Kidney epithelial cell (primary cell): ENCODE data around the gene CRB1. TPM values are rescaled to one million over a fixed set of nuclear protein-coding genes. Genes with fewer than 3 reads are reported as not detected.

Experiments
- DNase-seq: peaks from one replicate; pipeline ENCODE4 v3.0.0-alpha.2; 2010; ENCODE audit warnings: low read depth
- H3K27me3 ChIP-seq: 2 replicates; pipeline ENCODE4 v1.6.0; 2011; ENCODE audit warnings: low read length; ENCODE audit not compliant: control insufficient read depth, insufficient read depth
- H3K36me3 ChIP-seq: 2 replicates; pipeline ENCODE4 v1.5.1; 2011; ENCODE audit warnings: low read length; ENCODE audit not compliant: control insufficient read depth, insufficient read depth
- H3K4me3 ChIP-seq: 2 replicates; pipeline ENCODE4 v1.5.1; 2011; ENCODE audit warnings: low read depth, mild to moderate bottlenecking, control low read depth, low read length
- total RNA-seq: library from RNA; depleted of rRNA; stranded (reverse); fragments of >200 nt; gene quantifications from 2 replicates; pipeline ENCODE4 v1.2.3, GENCODE V29; 2015
- TF ChIP-seq, protein P1 (sequence below): IDR thresholded peaks from 2 replicates; pipeline ENCODE4 v1.5.1; 2011; ENCODE audit warnings: mild to moderate bottlenecking, moderate library complexity, low read length, control low read depth, inconsistent platforms; ENCODE audit not compliant: insufficient read depth, poor library complexity, severe bottlenecking

CRB1 gene
- total RNA-seq, 1 donor from 2014 or later: 0.33 TPM

DNA sequence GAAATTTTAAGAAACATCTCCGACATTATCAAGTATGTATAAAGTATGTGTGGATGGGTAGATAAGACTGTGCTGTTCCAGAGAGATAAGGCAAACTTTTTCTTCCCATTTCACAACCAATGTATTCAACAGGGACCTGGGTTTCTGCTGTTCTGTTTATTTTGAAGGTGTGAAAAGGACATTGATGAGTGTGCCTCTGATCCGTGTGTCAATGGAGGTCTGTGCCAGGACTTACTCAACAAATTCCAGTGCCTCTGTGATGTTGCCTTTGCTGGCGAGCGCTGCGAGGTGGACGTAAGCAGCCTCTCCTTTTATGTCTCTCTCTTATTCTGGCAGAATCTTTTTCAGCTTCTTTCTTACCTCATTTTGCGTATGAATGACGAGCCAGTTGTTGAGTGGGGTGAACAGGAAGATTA, 174.0 kb downstream of the CRB1 start:
- TF ChIP-seq, protein P1, sequence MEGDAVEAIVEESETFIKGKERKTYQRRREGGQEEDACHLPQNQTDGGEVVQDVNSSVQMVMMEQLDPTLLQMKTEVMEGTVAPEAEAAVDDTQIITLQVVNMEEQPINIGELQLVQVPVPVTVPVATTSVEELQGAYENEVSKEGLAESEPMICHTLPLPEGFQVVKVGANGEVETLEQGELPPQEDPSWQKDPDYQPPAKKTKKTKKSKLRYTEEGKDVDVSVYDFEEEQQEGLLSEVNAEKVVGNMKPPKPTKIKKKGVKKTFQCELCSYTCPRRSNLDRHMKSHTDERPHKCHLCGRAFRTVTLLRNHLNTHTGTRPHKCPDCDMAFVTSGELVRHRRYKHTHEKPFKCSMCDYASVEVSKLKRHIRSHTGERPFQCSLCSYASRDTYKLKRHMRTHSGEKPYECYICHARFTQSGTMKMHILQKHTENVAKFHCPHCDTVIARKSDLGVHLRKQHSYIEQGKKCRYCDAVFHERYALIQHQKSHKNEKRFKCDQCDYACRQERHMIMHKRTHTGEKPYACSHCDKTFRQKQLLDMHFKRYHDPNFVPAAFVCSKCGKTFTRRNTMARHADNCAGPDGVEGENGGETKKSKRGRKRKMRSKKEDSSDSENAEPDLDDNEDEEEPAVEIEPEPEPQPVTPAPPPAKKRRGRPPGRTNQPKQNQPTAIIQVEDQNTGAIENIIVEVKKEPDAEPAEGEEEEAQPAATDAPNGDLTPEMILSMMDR: no peak
- no peak for DNase-seq
- Histone ChIP-seq H3K4me3 (no peak overlapping the region), H3K36me3 (no peaks in the 10 kb centered on the region), H3K27me3 (no peaks in the 10 kb centered on the region)

DNA sequence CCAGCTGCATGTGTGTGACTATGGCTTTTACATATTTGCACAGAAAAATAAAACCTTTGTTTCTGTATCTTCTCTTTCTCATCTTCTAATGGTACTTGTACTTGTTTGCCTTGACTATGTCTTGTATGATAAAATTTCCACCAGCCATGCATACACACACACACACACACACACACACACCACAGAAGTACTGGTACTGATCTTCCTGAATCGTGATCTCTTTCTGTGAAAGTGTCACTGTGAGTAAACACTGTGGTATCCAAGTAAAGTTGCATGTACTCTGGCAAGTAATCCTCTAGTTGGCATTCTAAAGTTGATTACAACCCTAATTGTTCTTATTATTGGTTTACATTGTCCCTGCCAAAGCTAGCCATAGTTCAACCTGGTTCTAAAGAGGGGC, 176.7 kb downstream of the CRB1 start:
- DNase-seq: no peak
- TF ChIP-seq, protein P1: no peak
- no peaks in the 10 kb centered on the region for H3K36me3 ChIP-seq

DNA sequence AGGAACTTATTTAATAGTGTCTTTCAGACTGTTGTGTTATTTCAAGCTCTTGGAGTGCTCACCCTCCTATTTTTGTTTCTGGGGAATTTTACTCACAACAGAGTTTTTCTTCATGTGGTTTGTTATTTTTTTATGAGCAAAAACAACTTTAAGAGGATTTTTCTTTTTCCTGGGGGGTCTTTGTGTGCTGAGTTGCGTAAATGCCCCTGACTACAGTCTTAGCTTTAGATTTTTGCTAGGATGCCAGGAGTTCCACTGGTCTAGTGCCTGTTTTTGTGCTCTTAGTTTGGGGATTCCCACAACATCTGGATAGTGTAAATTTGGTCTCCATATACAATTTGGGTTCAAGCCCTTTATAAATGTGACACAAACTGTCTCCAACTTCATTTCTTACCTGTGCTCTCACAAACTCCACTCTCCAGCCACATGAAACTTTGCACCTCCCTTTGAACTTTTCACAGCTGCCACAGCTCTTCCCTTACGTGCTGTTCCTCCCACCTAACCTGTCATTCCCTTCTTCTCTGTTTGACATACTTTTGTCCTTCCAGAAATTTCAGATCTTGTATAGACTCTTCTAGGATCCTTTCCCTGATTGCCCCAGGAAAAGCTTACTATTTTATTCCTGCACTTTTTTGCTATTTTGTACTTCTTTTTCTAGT, 180.2 kb downstream of the CRB1 start:
- H3K36me3 ChIP-seq: no peaks in the 10 kb centered on the region
- DNase-seq: no peak
- no peaks in the 10 kb centered on the region for H3K27me3 ChIP-seq
- TF ChIP-seq, protein P1: no peak
- H3K4me3 ChIP-seq: no peak overlapping the region

More for the DNA sequence above, 176.7 kb downstream of the CRB1 start:
- Histone ChIP-seq H3K27me3 (no peaks in the 10 kb centered on the region), H3K4me3 (no peak overlapping the region)

DNA sequence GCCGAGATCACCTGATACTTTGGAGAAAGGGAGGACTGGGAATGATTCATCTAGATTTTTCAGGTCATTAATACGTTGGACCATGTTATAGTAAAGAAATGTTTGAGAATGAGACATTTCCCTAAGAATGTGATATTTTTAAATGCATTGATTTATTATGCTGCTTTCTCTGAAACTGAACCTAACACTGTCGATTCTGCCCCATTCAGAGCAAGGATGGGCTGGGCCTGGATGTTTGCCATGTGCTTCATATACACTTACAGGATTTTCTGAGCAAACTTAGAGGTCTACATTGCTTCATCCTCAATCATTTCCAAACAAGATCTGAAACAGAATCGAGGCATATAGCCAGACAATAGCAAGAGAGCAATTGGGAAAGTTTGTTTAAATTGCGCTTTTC, 183.3 kb downstream of the CRB1 start:
- H3K4me3 ChIP-seq: no peak overlapping the region
- no peaks in the 10 kb centered on the region for H3K27me3 ChIP-seq
- DNase-seq: no peak
- no peaks in the 10 kb centered on the region for H3K36me3 ChIP-seq
- TF ChIP-seq, protein P1: no peak

DNA sequence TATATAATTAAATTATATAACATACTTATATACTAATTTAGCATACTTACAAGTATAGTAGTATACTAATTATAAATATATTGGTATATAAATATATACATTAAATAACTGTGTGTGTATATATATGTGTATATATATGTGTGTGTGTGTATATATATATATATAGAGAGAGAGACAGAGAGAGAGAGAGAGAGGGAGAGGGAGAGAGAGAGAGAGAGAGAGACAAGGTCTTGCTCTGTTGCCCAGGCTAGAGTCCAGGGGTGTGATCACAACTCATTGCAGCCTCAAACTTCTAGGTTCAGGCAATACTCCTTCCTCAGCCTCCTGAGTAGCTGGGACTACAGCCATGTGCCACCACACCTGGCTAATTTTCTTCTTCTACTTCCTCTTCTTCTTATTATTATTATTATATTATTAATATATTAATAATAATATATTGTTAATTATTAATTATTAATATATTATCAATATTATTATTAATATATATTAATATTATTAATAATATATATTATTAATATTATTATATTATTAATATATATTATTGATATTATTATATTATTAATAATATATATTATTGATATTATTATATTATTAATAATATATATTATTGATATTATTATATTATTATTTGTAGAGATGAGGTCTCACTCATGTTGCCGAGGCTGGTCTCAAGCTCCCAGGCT, 185.5 kb downstream of the CRB1 start:
- TF ChIP-seq, protein P1: no peak

More for the DNA sequence above, 185.5 kb downstream of the CRB1 start:
- DNase-seq: no peak
- H3K4me3 ChIP-seq: no peak overlapping the region
- H3K27me3 ChIP-seq: no peaks in the 10 kb centered on the region
- H3K36me3 ChIP-seq: no peaks in the 10 kb centered on the region
